IMR-90 (cell line): ENCODE measurements around the gene KCNIP1. TPM values are rescaled to one million over a fixed set of nuclear protein-coding genes. Genes with fewer than 3 reads are reported as not detected.

Experiments used
- ATAC-seq: fragments of 200-7000 bp; cut with Tn5 transposase; 2 replicates; pipeline ENCODE4 v1.9.1; 2020; ENCODE audit warnings: low read depth, mild to moderate bottlenecking, moderate library complexity
- BruUV-seq: library from RNA; stranded (reverse); fragments of 400-500 nt; replicated peaks from 2 replicates; lab custom pipeline; 2021; lab: Mats Ljungman, UMichigan
- CTCF ChIA-PET: fragments of 300-600 bp; formaldehyde crosslinking; extraction: SDS; loops from one replicate; lab custom pipeline; 2021; ENCODE audit warnings: antibody characterized with exemption; lab: Yijun Ruan, JAX
- POLR2A ChIA-PET: fragments of 300-600 bp; sonication (Branson Sonifier 250); formaldehyde crosslinking; loops from one replicate; lab custom pipeline; 2022; ENCODE audit warnings: antibody characterized with exemption; ENCODE audit not compliant: unreplicated experiment; lab: Charles Lee
- DNase-seq: peaks from one replicate; pipeline ENCODE4 v3.0.0; 2013
- H2AFZ ChIP-seq: replicated peaks from 2 replicates; pipeline ENCODE3; 2013; ENCODE audit warnings: low read length, mild to moderate bottlenecking; ENCODE audit not compliant: poor library complexity
- H2AK5ac ChIP-seq: 2 replicates; pipeline ENCODE4 v1.6.1; 2013; ENCODE audit warnings: low read depth, low read length, inconsistent platforms
- H2AK9ac ChIP-seq: replicated peaks from 2 replicates; pipeline ENCODE3; 2013; ENCODE audit warnings: mild to moderate bottlenecking, low read depth, low read length, moderate library complexity; ENCODE audit not compliant: poor library complexity
- H2BK120ac ChIP-seq: 2 replicates; pipeline ENCODE4 v1.6.1; 2013; ENCODE audit warnings: low read depth, low read length, inconsistent platforms
- H2BK15ac ChIP-seq: 3 replicates; pipeline ENCODE4 v1.6.1; 2013; ENCODE audit warnings: low read depth, low read length, inconsistent platforms
- H2BK20ac ChIP-seq: 2 replicates; pipeline ENCODE4 v1.6.1; 2013; ENCODE audit warnings: low read depth, mild to moderate bottlenecking, inconsistent platforms, low read length, moderate library complexity
- H2BK5ac ChIP-seq: 2 replicates; pipeline ENCODE4 v1.6.1; 2013; ENCODE audit warnings: mild to moderate bottlenecking, low read depth, low read length, inconsistent platforms; ENCODE audit not compliant: poor library complexity, severe bottlenecking
- H3K14ac ChIP-seq: replicated peaks from 2 replicates; pipeline ENCODE4 v1.6.1; 2013; ENCODE audit warnings: low read depth, low read length, inconsistent platforms
- H3K18ac ChIP-seq: 2 replicates; pipeline ENCODE4 v1.6.1; 2013; ENCODE audit warnings: low read depth, low read length, control low read depth
- H3K23ac ChIP-seq: 2 replicates; pipeline ENCODE4 v1.6.1; 2013; ENCODE audit warnings: low read depth, low read length, inconsistent platforms
- H3K27ac ChIP-seq: 2 replicates; pipeline ENCODE4 v1.5.1; 2013; ENCODE audit warnings: mild to moderate bottlenecking, control low read depth, low read length; ENCODE audit not compliant: insufficient read depth
- H3K27me3 ChIP-seq: 2 replicates; pipeline ENCODE4 v1.6.1; 2013; ENCODE audit warnings: low read length; ENCODE audit not compliant: control insufficient read depth, insufficient read depth
- H3K36me3 ChIP-seq: 2 replicates; pipeline ENCODE4 v1.6.1; 2013; ENCODE audit warnings: low read length, mixed read lengths; ENCODE audit not compliant: control insufficient read depth, insufficient read depth
- H3K4ac ChIP-seq: 2 replicates; pipeline ENCODE4 v1.6.1; 2013; ENCODE audit warnings: low read depth, low read length, inconsistent platforms
- H3K4me1 ChIP-seq: 2 replicates; pipeline ENCODE4 v1.6.1; 2013; ENCODE audit warnings: low read length, mixed read lengths; ENCODE audit not compliant: control insufficient read depth, insufficient read depth
- H3K4me2 ChIP-seq: 2 replicates; pipeline ENCODE4 v1.6.1; 2013; ENCODE audit warnings: low read depth, mild to moderate bottlenecking, control low read depth, low read length, moderate library complexity
- H3K4me3 ChIP-seq: 2 replicates; pipeline ENCODE4 v1.5.1; 2013; ENCODE audit warnings: low read depth, mild to moderate bottlenecking, control low read depth, low read length, moderate library complexity; ENCODE audit not compliant: insufficient read depth
- H3K56ac ChIP-seq: 2 replicates; pipeline ENCODE4 v1.6.1; 2013; ENCODE audit warnings: low read length, inconsistent platforms; ENCODE audit not compliant: insufficient read depth; ENCODE audit errors: extremely low read depth
- H3K79me1 ChIP-seq, 2 experiments: 2 replicates each; pipeline ENCODE4 v1.6.1; 2013; ENCODE audit warnings: low read length in 2 of 2, inconsistent platforms in 1 of 2, low read depth in 1 of 2
- H3K9ac ChIP-seq: 2 replicates; pipeline ENCODE4 v1.6.1; 2013; ENCODE audit warnings: low read depth, low read length, control low read depth
- H3K9me1 ChIP-seq: 2 replicates; pipeline ENCODE4 v1.6.1; 2013; ENCODE audit warnings: low read length, inconsistent platforms; ENCODE audit not compliant: insufficient read depth
- H3K9me3 ChIP-seq: 2 replicates; pipeline ENCODE4 v1.6.1; 2013; ENCODE audit warnings: low read length; ENCODE audit not compliant: control insufficient read depth, insufficient read depth
- H4K20me1 ChIP-seq: 2 replicates; pipeline ENCODE4 v1.6.1; 2013; ENCODE audit warnings: low read length, inconsistent platforms; ENCODE audit not compliant: insufficient read depth
- H4K5ac ChIP-seq: 2 replicates; pipeline ENCODE4 v1.6.1; 2013; ENCODE audit warnings: mild to moderate bottlenecking, low read depth, low read length, control low read depth
- H4K8ac ChIP-seq, 2 experiments: 2 replicates each; pipeline ENCODE4 v1.6.1; 2013; ENCODE audit warnings: low read depth in 2 of 2, low read length in 2 of 2, control low read depth in 1 of 2, inconsistent platforms in 1 of 2
- H4K91ac ChIP-seq: 2 replicates; pipeline ENCODE4 v1.6.1; 2013; ENCODE audit warnings: low read depth, low read length, inconsistent platforms; ENCODE audit not compliant: insufficient read depth
- RCOR1 ChIP-seq: IDR thresholded peaks from 2 replicates; pipeline ENCODE4 v1.6.1; 2012; ENCODE audit warnings: mild to moderate bottlenecking, low read length, improper control_type of control experiment; ENCODE audit not compliant: insufficient replicate concordance
- USF2 ChIP-seq: fragments of 150-350 bp; IDR thresholded peaks from 2 replicates; pipeline ENCODE4 v1.6.1; 2017; ENCODE audit warnings: mild to moderate bottlenecking, antibody characterized with exemption, low read length, low read depth
- WGBS, 2 experiments: methylation state at CpG; one replicate each; pipeline versions ENCODE4 v1.1.5 to v1.1.7; 2013; ENCODE audit warnings: missing lambda C conversion rate in 2 of 2; ENCODE audit not compliant: insufficient read length in 1 of 2; ENCODE audit errors: extremely low coverage in 2 of 2; 5-methylcytosine and 5-hydroxymethylcytosine counted together
- dilution Hi-C: fragments of 300-500 bp; cut with HindIII; formaldehyde crosslinking; loops from one replicate; pipeline ENCODE4 v1.14.3; 2018; ENCODE audit warnings: low sequenced_read_pairs; ENCODE audit not compliant: unreplicated experiment
- in situ Hi-C: fragments of 300-500 bp; cut with MboI; formaldehyde crosslinking; loops from 3 replicates; pipeline ENCODE4 v1.14.3; 2019; ENCODE audit warnings: low sequenced_read_pairs, inconsistent platforms, mixed read lengths
- intact Hi-C: fragments of 100-400 bp; cut with micrococcal nuclease; formaldehyde crosslinking; loops from 2 replicates; pipeline ENCODE4 v1.10.0; 2022
- polyA plus RNA-seq, 3 experiments: library from polyadenylated mRNA; depleted of rRNA; stranded (reverse); fragments of >200 nt; gene quantifications; 2 replicates each; pipeline ENCODE4 v1.2.3, GENCODE V29; 2012; ENCODE audit warnings: low replicate concordance in 1 of 3
- total RNA-seq: library from RNA; depleted of rRNA; stranded (reverse); fragments of >200 nt; gene quantifications from 2 replicates; pipeline ENCODE4 v1.2.3, GENCODE V29; 2012

Gene KCNIP1
- total and polyA plus RNA-seq, 2 of the 4 experiments (the other 2 are of a cell fraction): not detected

- dilution Hi-C loops: no loop called here
- no CpG with 5 or more reads among the region's 2 CpGs for WGBS, 2 experiments
Observed at GRCh38 chr5:170545313-170545712, 41.5 kb downstream of the KCNIP1 start.

More at GRCh38 chr5:170545313-170545712, 41.5 kb downstream of the KCNIP1 start:
- Histone ChIP-seq H3K9ac (no peak overlapping the region), H4K91ac (no peak overlapping the region), H3K27ac (no peak overlapping the region), H3K27me3 (no peaks in the 10 kb centered on the region), H3K9me3 (no peaks in the 10 kb centered on the region), H3K56ac (no peak overlapping the region), H4K20me1 (no peaks in the 10 kb centered on the region), H3K79me1 (no peaks in the 10 kb centered on the region), H2AFZ (no peak overlapping the region), H2BK120ac (no peak overlapping the region), H2BK20ac (no peak overlapping the region), H3K23ac (no peak overlapping the region), H3K36me3 (no peaks in the 10 kb centered on the region), H2BK5ac (no peak overlapping the region), H3K4me1 (no peaks in the 10 kb centered on the region), H2BK15ac (no peak overlapping the region), H2AK9ac (no peak overlapping the region), H3K4ac (no peak overlapping the region), H4K8ac (no peak overlapping the region), H3K14ac (no peak overlapping the region), H3K9me1 (no peaks in the 10 kb centered on the region), H3K4me2 (no peak overlapping the region), H4K5ac (no peak overlapping the region), H3K18ac (no peak overlapping the region), H2AK5ac (no peak overlapping the region), H3K4me3 (no peak overlapping the region)
- POLR2A ChIA-PET: no interaction called here
- TF ChIP-seq RCOR1: no peak
- no peak for TF ChIP-seq USF2
- ATAC-seq (no peak), DNase-seq (no peak)
- CTCF ChIA-PET: no interaction called here
- intact Hi-C loops: no loop called here
- BruUV-seq: no TSS peak
- in situ Hi-C loops: no loop called here
